HG03060 (cell line): ENCODE results near the gene NDUFAF5.
"Not testable (repeated sequence)": the region's sequence is repeated elsewhere in the genome, so short reads cannot be mapped to it uniquely, and the experiment has no call there.

ENCODE experiments used
- ATAC-seq: cut with Tn5 transposase; IDR thresholded peaks from one replicate; pipeline ENCODE4 v1.9.1; 2021; ENCODE audit warnings: low read depth, moderate number of reproducible peaks; ENCODE audit not compliant: unreplicated experiment

The NDUFAF5 gene, protein sequence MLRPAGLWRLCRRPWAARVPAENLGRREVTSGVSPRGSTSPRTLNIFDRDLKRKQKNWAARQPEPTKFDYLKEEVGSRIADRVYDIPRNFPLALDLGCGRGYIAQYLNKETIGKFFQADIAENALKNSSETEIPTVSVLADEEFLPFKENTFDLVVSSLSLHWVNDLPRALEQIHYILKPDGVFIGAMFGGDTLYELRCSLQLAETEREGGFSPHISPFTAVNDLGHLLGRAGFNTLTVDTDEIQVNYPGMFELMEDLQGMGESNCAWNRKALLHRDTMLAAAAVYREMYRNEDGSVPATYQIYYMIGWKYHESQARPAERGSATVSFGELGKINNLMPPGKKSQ

DNA sequence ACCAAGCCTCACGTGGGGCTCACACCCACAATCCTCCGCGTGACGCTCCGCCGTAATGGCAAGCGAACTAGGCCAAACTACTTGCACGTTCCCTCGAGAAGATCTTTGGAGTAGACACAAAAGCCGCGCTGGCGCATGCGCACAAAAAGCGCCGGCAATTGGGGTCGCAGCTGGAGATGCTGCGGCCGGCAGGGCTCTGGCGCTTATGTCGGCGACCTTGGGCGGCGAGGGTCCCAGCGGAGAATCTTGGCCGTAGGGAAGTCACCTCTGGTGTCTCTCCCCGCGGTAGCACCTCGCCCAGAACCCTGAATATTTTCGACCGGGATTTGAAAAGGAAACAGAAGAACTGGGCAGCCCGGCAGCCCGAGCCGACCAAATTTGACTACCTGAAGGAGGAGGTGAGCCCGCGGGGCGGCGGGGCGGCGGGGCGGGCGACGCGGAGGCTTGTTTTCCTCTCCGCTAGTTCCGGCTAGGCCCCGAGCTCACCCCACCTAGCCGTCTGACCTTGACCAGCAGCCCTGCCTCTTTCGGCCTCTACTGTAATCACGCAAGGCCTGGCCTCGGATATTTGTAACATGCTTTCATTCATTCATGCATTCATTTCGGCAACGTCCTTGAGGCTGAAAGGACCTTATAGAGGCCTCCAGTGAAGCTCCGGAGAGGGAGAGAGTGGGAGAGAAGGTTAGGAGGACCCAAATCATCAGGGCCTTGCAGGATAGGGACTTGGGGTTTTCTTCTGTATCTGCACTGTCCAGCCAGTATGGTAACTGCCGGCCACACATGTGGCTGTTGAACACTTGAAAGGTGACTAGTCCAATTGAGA lies at the start of gene NDUFAF5, which contains the start of gene ESF1:
TSS of gene NDUFAF5 (plus strand) at position 136 of the 823 bp plus-strand sequence. CDS start at position 177, 41 bp downstream.
TSS of gene ESF1 (minus strand) at position 27 of the 823 bp plus-strand sequence. CDS start 1,779 bp downstream, outside the sequence.
- ATAC-seq = peak; percentile 92

DNA sequence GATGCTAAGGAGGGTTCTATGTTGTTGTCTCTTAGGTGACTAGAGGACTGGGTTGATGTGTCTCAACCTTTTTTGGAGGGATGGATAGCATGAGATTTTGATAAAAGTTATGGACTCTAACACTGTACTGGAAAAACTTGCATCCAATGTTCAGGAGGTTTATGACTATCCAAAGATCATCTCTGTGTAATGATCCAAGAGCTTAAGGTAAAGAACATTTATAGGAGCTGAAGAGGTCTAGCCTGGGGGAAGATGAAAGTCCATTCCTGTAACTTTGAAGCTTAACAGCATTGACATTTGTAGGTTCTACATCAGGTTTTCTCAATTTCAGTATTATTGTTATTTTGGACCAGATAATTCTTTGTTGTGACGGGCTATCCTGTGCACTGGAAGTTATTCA lies 49.0 kb upstream of the NDUFAF5 start:
- no peak for ATAC-seq

DNA sequence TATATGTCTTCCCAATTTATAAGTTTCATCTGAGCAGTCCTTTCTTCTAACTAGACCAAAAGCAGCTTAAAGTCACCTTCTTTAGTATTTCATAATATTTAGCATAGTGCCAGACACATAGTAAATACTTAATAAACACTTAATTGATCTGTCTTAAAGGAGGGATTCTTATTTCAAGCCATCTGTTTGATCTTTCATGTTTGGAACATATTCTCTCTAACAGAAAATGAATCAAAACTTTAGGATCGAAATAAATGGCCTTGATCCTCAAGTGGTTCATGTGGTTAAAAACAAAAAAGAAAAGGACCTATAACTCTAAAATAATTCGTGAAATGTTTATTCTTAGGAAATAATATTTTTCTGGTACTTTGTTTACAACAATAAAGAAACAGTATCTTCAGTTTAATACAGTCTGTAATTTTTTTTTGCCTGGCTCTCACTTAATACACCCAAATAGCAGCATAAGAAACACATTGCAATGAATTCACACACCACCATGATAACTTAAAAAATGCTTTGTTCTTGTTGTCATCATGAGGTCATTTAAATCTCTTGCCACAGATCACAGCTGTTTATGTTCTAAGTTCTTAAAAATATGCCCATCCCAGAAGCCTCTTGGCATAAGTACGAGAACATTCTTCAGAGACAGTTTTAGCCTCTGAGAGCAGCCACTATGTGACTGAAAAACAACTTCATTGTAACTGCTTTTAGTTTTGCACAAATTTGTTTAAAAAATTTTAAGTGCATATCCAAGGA lies 48.2 kb upstream of the NDUFAF5 start:
- no peak for ATAC-seq

DNA sequence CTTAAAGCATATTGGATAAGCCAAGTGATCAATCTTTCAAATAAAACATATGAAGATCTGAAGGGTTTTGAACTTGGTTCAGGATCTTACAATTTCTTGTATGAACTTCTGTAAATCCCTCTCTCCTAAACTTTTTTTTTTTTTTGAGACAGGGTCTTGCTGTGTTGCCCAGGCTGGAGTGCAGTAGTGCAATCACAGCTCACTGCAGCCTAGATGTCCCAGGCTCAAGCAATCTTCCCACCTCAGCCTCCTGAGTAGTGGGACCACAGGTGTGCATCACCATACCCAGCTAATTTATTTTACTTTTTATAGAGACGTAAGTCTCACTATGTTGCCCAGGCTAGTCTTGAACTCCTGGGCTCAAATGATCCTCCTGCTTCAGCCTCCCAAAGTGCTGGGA lies 46.6 kb upstream of the NDUFAF5 start:
- ATAC-seq = not testable (repeated sequence)

DNA sequence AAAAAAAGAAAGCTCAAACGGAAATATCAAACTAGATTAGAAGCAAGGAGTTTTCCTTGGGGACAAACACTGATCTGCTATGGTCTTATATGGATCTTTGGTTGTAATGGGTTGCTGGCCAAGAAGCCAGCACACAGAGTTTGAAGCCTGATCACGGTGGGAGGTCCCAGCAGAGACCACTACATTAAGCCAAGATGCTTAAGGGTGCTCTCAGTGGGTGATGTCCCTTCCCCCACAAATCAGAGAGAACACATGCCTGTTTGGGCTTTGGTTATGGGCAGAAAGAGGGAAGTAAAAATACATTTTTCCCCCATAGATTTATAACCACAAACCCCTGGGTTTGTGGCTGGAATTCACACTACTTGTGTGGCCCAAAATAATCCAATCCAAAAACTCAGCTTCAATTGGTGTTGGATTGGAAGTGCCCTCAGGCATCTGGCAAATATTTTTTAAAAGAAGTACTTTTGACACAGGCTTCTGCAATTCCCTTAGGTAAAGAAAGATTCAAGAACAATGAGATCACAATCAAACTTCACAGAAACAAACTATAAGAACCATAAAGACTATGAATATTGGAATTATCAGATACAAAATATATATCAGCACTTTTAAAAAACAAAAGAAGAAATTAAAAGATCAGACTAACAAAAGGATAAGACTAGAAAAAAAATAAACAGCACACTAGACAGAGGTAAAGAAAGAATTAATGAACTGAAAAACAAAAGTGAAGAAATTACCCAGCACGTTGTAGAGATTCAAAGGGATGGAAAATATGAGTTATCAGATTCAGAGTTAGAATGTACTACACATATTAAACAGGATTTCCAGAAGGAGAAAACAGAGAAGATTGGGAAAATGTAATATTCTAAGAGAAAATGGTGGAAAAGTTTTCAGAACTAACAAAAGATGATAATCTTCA lies 44.8 kb upstream of the NDUFAF5 start:
- no peak for ATAC-seq

DNA sequence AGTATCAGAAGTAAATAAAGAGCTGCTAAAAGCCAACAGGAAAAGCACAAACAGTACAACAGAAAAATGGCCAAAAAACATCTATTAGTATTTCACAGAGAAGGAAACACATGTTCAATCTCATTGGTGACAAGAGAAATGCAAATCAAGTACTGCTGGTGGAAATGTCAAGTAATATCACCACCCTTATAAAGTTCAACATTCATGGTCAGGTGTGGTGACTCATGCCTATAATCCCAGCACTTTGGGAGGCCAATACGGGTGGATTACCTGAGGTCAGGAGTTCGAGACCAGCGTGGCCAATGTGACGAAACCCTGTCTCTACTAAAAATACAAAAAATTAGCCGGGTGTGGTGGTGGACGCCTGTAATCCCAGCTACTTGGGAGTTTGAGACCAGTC lies 42.9 kb upstream of the NDUFAF5 start:
- no peak for ATAC-seq

DNA sequence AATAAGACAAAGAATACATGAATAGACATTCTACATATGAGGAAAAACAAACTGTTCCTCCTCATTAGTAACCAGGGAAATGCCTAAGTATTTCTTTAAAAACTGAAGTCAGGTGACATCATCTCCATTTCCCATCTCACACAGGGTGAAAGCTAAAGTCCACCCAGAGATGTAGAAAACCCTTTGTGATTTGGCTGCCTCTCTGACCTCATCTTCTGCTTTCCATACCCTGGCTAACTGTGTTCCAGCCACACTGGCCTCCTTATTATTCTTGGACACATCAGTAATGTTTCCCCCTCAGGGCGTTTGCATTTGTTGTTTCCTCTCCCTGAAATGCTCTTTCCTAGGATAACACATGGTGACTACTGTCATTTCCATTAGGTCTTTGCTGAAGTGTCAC lies 40.5 kb upstream of the NDUFAF5 start:
- no peak for ATAC-seq

DNA sequence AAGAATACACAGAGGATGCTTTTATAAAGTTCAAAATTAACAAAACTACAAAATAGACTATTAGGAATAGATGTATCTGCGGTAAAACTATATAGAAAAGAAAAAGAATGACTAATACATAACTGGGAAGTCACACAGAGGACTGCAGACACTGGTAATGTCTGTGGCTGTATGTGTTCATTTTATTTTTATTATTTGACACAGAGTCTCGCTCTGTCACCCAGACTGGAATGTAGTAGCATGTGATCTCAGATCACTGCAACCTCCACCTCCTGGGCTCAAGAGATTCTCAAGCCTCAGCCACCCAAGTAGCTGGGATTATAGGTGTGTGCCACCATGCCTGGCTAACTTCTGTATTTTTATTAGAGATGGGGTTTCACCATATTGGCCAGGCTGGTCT lies 39.0 kb upstream of the NDUFAF5 start:
- ATAC-seq = no peak

DNA sequence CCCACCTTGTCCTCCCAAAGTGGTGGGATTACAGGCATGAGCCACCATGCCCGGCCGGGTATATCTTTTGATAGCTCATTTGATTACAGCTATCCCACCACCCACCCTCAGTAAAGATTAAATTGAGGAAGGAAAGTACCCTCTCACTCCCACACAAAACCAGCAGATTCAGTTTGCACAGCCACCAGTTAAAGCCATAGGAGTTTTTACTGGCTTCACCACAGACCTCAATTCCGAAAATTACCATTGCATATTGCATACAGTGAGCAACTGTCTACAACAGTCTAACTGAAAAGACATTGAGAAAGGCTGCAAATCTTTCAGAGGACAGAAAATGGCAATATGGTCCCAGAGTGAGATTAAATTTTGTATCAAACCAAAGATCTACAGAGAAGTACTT lies 35.0 kb upstream of the NDUFAF5 start:
- ATAC-seq = no peak

DNA sequence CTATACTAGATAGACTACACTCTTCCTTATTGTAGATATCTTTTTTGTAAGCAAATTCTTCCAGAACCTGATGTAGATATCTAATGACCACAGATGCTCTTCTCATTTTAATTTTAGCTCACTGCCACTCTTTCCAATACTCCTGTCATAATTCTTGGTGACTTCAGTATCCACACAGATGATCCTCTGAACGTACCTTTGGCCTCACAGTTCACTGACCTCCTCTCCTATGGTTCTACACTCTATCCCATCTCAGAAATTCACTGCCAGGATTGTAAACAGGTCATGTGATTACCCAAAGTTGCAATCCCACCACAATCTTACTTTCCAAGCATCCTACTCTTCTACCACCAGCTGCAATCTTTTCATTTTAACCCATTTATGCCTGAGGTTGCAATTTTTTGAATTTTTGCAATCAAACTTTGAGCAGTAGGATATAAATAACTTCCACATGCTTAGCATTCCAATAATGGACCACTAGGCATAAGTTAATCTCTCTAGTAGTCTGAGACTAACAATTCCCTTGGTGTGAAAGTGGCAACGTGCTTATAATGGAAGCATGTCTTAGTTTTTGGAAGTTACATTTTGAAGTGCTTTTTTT lies 31.3 kb upstream of the NDUFAF5 start:
- no peak for ATAC-seq

DNA sequence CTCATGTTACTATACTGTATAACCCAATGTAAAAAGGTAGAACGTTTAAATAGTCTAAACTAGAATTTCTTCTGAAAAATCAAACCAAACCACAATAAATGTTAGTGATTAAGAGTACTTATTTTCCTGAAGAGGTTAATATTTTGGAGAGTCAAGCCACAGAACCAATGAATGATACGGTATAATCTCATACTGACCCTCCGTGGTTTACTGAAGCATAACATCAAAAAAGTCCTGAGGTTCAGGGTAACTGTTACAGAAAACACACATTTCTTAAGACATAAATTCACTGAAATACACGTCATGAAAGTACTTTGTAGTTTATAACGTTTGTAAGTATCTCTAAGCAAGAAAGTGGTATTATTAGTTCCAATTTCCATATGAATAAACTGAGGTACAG lies 29.0 kb upstream of the NDUFAF5 start:
- ATAC-seq = no peak

DNA sequence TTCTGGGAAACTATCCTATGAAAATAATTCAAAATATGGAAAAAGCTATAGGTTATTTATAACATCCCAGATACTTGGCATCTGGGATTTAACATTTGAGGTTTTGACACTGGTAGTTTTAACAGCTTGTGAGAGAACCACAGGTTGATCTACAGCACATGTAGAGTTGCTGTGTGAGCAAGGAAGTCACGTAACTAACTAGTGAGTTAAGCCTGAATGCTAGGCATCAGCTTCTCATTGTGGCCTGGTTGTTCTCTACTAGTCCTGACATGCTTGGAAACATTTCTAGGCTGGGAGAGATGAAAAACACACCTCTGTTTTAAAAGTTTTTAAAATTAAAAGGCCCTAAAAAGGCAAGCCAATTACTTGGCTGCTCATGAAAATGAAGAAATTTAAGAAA lies 28.3 kb upstream of the NDUFAF5 start:
- ATAC-seq = no peak

DNA sequence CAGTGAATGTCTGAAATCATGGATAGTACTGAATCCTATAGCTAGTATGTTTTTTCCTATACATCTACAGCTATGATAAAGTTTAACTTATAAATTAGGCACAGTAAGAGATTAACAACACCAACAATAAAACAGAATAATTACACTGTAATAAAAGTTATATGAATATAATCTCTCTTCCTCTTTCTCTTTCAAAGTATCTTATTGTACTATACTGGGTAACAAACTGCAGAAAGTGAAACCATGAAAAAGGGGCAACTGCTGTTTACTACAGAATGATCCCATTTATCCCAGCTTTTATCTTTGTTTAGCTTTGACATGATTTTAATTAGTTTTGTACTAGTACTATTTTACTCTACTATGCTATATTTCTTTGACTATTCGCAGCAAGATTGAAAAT lies 25.9 kb upstream of the NDUFAF5 start:
- ATAC-seq = no peak

DNA sequence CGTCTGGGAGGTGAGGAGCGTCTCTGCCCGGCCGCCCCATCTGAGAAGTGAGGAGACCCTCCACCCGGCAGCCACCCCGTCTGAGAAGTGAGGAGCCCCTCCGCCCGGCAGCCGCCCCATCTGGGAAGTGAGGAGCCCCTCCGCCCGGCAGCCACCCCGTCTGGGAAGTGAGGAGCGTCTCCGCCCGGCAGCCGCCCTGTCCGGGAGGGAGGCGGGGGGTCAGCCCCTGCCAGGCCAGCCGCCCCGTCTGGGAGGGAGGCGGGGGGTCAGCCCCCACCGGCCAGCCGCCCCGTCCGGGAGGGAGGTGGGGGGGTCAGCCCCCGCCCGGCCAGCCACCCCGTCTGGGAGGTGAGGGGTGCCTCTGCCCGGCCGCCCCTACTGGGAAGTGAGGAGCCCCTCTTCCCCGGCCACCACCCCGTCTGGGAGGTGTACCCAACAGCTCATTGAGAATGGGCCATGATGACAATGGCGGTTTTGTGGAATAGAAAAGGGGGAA lies 24.3 kb upstream of the NDUFAF5 start:
- not testable (repeated sequence) for ATAC-seq

DNA sequence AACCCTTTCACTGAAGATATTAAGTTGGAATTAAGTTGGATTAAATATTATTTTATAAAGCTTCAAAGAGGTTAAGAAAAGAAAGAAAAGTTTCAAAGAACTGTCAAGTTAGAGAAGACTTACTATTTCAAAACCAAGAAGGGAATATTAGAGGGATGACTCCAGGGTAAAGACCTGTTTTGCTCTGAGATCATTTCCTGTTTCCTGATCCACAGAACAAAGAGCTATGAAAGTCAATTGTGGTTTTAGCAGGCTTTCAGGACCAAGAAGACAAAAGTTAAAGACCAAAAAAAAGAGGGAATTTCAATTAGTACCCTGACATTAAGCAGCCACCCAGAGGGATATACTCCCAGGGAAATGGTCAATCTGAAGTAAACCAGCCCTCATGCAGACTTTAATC lies 19.5 kb upstream of the NDUFAF5 start:
- no peak for ATAC-seq

DNA sequence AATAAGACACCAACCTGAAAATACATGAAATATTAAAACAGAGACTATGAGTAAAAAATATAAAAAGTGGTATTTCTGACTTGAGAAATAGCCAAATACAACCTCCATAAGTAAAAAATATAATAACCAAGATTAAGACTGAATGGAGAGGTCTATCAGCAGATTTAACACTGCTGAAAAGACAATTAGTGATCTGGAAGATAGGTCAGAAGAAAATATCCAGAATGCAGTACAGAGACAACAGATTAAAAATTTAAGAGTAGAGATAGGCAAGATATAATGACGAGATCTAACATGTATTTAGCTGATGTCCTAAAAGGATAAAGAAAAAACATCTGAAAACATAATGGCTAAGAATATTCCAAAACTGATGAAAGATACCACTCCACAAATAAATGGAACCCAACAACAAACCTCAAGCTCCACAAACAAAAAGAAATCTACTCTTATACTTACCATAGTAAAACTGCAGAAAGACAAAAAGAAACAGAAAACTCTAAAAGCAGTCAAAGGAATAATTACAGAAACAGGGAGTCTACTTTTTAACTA lies 18.9 kb upstream of the NDUFAF5 start:
- no peak for ATAC-seq

DNA sequence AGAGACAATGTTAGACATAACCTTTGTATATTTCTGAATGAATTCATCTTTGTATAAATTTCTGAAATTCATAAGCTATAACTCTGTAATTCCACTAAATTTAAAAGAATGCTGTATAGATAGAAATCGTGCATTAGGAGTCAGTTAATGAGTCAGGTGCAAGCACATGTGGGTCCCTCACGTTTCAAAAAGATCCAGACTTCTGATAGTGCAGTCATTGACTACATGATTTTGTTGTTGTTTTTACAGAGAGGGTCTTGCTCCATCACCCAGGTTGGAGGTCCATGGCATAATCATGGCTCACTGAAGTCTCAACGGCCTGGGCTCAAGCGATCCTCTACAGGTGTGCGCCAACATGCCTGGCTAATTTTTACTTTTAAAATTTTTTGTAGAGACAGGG lies 14.7 kb upstream of the NDUFAF5 start:
- ATAC-seq = no peak

DNA sequence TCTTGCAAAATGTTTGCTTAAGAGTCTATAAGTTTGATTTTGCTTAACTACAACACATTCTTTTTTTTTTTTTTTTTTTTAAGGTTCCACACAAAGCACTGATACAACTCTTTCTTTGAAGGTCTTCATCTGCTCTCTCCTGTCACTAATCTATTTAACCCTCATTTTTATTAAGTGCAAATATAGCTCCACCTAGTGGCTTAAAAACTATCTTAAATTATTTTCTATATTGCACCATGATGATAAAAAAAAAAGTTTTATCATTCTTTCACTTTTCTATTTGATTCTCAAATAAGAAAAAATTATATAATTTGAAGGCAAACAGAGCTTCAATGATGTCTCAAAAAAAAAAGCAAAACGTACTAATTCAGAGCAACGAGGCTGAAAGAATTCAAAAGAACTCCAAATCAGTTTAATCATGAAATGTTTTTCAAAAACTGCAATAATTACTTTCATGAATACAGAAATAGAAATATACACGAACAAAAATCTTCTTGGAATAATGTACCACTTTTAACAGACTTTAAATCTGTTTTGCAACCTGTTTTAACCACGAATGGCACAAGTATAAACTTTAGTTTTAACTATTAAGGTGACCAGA lies 12.9 kb upstream of the NDUFAF5 start:
- ATAC-seq = no peak

DNA sequence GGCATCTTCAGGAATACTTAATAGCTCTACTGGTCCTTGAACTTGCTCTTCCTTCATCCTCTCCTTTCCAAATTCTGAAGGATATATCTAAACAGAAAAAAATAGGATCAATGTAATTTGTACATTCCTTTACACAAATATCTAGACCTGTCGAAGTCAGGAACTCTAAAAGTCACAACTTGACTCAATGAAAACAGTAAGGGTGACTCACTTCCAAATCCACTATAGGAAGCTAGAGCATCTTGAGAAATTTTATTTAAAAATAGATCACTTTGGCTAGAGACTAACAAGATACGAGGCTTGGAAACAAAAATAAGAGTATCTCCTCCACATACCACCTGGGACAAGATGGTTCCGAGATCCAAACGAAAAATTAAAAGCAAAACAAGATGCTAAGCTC lies 12.3 kb upstream of the NDUFAF5 start:
- no peak for ATAC-seq
